HG03575 (cell line): ENCODE results near the gene CRHR1.

ENCODE experiments used
- ATAC-seq: cut with Tn5 transposase; IDR thresholded peaks from one replicate; pipeline ENCODE4 v1.9.1; 2021; ENCODE audit not compliant: unreplicated experiment, insufficient number of reproducible peaks, low FRiP score; ENCODE audit errors: extremely low read depth

The CRHR1 gene

DNA sequence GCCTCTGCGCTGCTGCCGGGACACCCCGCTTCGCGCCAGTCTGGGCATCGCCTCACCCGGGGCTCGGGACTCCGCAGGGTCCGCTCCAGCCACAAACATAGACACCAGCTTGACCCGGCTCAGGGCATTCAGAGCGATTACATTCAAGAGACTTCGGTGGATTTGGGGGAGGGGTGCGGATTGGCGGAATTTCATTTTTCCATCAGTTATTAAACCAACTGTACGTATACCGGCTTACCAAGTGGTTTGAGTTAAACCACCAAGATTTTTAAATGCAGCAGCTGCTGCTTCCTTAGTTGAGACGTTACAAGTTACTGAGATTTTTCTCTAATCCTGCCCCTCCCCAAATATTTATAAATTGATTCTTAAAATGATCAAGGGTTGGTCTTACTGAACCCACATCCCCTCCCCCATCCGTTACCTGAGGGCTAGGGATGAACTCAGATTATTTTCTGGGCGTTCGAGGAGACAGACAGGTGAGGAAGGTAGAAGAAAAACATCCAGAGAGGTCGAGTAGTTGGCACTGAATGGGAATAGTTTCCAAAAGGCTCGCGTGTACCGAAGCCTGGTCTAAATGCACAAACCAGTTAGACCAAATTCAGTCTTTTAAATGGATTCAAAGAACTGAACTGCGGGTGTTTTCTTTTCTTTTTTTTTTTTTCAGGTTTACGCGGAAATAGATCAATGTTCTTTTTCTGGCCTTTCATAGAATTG, 1.5 kb downstream of the CRHR1 start:
- ATAC-seq: no peak

DNA sequence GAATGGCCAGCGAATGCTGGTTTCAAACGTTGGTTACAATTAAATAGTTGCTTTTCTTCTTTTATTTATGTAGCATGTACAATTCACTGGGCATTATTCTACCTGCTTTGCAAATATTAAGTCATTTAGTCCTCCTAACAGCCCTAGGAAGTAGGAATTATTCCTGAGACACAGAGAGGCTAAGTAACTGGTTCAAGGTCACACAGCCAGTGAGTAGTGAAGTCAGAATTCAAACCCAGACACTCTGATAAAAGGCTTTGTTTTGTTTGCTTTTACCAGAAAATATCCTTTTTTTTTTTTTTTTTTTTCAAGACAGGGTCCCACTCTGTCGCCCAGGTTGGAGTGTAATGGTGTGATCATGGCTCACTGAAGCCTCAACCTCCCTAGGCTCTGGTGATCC, 2.2 kb downstream of the CRHR1 start:
- no peak for ATAC-seq

DNA sequence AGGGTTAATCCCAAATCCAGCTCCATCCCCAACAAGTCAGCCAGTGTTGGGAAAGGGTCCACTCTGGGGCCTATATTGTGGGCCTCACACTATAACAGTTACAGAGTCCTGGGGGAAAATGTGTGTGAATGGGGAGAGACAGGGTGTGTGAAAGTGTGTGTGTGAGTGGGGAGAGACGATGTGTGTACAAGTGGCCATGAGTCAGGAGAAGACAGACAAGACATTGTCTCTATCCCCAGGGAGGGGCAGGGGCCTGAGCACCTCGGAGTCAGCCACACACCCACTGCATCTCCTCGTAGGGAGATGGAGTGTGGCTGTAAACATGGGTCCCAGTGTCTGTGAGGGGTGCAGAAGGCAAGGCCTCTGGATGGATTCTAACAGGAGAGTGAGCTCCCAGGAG, 2.9 kb downstream of the CRHR1 start:
- ATAC-seq: no peak

DNA sequence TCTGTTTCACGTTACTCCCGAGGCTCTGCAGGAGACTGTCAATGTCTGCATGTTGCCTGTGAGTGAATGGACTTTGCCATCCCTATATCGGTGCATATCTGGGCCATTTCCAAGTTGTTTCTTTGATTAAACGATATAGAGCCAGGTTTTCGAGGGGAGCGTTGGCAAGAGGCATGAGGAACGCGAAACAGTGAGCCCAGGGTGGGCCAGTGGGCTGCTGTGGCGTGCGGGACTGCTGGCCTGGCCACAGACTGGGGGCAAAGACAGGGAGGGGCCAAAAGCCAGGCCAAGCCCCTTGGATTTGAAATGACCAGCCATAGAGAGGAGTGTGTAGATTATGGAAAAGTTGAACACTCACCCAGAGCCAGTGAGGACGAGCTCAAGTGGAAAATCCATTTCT, 3.5 kb downstream of the CRHR1 start:
- no peak for ATAC-seq

DNA sequence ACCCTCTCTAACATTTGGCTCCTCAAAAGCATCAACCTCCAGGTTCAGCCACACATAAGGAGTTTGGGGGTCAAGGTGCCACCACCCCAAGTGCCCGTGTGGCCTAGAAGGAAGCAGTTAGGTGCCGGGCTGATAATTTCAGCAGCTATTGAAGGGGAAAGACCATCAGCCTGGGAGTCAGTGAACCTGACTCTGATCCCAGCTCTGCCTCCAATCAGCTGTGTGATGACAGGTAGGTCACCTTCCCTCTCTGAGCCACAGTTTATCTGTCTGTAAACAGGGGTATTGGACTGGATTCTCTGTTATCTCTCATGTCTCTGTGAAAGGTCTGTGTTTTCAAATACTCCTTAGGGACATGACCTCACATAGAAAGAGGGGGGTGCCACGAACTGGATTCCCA, 3.9 kb downstream of the CRHR1 start:
- no peak for ATAC-seq

DNA sequence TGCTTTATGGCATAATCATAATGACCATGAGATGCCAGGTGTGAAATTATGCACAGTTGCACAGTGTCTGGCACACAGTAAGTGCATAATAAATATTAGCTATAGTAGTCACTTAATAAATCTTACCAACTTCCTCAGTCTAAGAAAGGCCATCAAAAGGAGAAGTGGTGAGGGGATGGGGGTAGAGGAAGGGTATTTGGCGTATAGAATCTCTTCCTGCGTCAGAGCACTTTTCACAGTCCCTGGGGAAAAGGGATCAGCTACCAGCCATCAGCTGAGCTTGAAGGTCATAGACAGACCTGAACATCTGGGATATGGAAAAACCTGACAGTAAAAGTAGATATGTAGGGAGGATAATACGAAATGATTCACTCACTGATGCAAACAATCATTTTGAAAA, 5.8 kb downstream of the CRHR1 start:
- no peak for ATAC-seq

DNA sequence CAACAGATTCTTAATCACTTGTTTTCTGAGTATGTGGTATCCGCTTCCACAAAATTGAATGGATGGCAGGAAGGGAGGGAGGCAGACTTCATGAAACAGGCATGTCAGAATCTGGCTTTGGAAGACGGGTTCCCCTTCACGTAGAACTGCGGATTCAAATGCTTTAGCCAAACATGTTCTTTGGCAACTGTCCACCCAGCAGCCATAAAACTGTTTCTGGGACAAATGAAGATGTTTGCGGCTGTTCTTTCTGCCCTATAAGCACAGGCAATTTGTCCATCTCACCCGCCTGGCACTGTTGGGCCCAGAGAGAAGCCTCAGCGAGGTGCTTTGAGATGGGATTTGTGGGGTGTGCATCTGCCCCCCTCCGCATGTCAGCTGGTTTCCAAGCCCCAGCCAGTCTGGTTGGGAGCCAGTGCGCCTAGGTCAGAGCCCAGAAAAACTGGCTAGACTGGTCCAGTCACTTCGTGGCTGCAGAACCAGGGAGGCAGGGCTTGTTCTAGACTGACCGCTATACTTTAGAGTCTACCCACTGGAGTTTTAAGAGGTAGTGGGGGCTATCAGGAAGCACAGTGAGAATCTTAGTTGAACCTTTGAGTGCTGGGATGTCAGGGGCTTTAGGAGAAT, 6.3 kb downstream of the CRHR1 start:
- no peak for ATAC-seq

DNA sequence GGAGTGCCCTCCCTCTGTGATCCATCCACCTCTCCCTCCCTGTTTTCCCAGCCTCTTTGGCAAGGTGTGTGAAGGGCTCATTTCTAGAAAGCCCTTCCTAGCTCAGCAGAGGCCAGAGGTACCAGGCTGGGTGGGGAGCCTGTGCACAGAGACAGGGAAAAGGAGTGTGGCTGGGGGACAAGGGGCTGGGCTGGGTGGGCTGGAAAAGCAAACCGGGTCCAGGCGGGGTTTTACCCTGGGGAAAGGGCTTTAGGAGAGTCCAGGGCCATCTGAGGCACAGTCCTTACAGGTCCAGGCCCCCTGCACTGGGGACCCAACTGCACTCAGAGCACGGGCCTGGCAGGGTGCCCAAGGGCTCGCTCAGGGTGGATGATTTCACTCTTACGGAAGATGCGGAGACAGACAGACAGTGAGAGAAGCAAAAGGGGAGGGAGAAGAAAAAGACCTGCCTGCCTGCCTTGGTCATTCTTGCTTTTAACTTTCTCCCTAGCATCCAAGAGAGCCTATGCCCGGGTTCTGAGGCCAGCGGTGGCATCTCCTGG, 7.0 kb downstream of the CRHR1 start:
- ATAC-seq: no peak

DNA sequence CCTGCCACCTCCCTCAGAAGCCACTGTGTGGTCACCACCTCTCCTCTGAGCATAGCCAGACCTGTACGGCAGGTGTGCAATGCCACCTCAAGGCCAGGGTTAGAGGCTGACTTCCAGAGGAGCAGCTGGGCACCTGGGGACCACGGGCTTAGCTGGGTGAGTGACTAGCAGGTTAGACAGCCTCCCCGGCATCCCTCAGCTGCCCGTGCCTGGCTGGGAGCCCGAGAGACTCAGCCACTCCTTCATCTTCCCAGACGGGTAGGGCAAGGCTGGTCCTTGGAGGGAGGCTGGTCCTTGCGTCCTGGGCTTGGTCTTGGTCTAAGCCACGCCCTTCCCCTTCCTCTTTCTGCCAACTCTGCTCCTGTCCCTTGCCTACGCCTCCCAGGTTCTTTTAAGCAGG, 7.8 kb downstream of the CRHR1 start:
- no peak for ATAC-seq

DNA sequence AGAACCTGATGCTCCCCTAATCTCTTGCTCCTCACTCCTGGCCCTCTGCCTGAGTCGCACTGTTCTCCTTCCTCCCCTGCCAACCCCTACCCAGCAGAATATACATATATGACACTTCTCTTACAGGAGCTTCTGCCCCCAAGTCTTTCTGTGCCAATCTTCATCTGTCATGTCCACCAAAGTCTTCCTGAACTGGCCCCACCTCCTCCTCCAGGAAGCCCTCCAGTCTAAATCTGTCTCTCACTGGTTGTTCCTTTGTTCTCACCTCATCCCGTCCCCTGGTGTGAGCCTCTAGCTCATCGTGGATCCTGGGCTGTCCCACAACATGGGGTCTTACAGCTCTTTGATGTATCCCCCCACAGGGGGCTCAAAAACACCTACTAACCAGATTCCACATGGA, 8.3 kb downstream of the CRHR1 start:
- ATAC-seq: no peak

DNA sequence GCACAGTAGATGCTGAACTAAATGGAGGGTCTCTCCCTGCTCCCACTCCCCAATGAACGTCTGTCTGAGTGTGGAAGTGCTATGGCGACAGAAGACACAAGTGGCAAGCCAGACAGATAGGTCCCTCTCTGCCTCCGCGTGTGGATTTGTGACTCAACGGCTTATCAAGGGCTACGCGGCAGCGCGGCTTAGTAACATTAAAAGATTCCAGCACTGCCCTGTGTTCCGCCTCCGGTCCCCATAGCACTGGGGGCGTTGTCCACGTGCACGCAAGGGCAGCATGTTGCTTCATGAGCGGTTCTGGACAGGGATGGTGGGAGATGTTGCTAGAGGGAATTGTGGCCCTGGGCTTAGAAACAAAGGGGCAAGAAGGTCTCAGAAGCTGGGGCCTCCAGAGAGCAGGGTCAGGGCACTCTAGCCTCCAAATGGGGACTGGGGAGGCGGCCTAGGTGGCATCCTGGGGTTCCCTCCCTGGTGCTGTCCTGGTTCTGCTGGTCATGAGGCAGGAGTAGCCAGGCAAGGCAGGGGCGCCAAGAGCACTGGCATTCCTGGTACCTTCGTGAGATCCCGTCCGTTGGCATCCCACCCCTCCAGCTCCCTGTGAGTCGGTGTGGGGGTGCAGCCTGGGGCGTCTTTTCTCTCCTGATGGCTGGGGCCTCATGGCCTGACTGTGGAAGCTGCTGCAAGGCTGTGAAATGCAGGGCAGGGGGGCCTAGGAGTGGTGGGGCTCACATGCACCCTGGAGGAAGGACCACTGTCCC, 9.1 kb downstream of the CRHR1 start:
- no peak for ATAC-seq

DNA sequence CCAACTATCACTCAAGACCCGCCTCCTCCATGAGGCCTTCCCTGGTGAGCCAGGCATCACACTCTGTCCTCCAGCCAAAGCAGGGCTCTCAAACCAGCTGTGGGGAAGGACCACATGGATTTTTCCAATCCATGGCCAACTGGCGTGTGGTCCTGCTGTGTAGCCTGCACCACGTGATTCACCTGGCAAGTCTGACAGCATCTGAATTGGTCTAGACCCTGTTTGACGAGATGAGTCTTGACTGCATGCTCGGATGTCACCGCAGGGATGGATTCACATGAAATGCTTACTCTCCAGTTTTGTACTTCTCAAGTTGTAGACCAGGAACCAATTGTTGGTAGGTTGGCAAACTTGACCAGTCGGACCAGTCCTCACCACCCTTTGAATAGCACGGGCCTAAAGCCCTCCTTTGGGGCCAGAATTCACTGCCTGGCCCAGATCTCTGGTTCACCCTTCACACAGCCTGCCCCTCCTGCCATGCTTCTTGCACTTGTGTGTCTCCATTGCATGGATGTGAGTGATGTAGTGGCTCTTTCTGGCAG, 9.9 kb downstream of the CRHR1 start:
- no peak for ATAC-seq

DNA sequence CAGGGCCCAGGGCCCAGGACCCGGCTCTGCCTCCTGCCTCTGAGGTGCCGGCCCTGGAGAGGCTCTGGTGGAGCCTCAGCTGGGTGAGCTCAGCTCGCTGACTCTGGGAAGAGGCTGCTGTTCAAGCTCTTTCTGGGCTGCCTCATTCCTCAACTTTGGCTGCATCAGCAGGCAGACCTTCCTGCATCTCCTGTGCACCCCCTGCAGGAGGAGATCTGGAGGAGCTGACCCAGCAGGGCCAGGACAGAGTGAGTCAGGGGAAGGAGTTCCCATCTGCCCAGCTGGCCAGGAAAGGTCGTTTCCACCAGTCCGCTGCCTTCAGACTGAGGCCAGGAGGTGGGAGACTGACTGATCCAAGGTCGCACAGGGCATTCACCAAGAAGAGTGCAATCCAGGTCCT, 10.7 kb downstream of the CRHR1 start:
- no peak for ATAC-seq

DNA sequence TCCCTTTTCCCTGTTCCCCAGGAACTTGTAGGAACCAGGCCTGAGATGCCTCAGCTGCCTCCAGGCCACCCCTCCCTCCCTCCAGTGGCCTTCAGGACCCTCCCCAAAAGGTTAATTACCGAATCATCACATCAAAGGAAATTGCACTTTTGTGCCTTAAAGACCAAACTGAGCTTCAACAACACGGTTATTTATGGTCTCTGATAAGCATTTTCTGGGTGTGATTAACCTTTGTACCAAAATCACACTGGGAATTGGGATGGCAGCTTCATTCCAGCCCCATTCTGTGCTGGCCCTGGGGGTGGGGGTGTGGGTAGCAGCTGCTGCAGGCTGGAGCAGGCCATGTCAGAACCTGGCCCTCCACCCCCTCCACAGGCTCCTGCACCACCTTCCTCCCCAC, 16.7 kb downstream of the CRHR1 start:
- no peak for ATAC-seq

DNA sequence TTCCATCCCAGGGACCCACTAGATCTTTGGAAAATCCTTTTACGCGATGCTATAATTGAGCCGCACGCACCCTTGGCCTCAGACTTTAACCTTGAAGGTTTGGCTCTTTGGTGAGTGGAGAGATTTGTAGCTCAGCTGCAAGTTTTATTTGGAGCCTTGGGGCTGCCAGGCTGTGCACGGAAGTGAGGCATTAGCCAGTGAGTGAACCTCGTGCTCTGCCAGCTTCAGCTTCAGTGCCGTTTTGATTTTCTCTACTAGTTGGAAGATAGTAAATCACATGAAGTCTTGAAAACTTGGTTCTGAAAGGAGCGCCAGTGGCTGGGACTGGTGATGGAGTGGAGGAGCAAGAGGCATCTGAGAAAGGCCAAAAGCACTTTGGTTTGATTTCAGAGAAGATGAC, 17.3 kb downstream of the CRHR1 start:
- no peak for ATAC-seq

DNA sequence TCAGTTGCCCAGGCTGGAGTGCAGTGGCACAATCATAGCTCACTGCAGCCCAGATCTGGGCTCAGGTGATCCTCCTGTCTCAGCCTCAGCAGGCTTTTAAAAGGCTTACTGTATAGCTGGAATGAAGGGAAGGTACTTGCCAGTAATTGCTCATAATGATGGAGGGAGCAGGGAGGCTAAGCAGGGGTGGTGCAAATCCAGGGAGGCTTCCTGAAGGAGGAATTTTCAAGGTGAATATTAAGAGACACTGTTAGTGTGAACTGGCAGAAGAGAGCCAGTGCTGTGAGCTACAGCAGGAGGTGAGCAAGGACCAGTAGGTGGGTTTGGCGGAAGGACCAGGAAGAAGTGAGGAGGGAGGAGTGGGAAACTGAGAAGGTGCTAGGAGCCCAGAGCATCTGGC, 24.7 kb downstream of the CRHR1 start:
- no peak for ATAC-seq

DNA sequence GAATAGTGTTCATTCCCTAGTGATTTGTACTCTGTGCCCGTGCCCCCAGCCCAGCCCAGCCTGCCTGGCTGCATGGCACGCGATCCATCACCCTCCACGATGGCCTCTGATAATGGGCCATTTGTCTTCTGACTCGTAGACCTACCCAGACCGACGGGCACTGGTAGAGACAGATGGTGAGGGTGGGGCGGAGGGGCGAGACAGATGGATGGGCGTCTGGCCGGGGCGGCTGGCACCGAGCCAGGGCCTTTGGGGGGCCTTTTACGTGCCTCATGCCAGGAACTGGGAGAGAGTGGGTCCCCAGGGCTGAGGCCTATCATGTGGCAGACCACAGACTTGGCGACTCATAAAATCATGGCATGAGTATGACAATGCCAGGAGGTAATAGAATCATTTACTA, 25.4 kb downstream of the CRHR1 start:
- ATAC-seq: no peak

DNA sequence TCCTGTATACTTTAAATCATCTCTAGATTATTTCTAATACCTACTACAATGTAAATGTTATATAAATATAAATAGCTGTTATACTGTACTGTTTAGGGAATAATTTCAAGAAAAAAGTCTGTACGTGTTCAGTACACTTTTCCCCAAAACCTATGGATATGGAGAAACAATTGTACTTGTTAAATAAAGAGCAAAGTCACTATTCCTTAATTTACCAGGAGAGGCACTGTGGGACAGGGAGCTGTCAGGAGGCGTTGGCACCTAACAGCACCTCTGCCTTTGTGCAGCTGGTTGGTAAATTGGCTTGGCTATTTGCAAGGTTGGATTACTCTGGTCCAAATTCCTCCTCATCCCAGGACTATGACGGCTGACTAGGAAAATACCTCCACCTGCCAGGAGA, 28.0 kb downstream of the CRHR1 start:
- no peak for ATAC-seq

DNA sequence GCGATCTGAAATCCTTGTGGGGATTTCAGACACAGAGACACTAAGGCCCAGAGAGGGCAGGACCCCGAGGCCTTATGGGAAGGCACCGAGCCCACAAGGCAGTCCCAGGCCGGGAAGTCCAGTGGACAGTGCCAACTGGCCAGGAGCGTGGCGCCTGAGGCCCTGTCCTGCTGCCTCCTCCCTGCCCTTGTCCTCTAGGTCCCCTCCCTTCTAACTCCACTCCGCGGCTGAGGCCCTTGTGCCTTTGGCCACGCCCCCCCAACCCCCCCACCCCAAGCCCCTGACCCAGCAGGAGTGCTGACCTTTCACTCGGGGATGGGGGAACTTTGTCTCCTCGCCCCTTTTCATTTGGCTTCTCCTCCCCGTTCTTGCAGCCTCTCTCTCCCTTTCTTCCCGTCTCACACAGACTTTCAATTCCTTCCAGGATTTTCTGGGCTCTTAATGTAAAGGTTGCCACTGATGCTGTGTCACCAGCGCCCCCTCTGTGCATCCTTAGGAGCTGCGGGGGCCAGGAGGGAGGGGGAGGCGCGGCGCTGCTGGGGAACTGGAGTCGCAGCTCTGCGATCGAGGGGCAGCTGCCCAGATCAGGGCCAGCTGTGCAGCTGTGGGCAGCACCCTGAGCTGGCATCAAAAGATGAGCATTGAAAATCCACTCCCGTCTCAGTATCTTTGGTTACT, 29.1 kb downstream of the CRHR1 start:
- no peak for ATAC-seq
